ENCODE measurements around the gene TIAM1. TPM values are rescaled to one million over a fixed set of nuclear protein-coding genes. Genes with fewer than 3 reads are reported as not detected.

TIAM1 gene
- total RNA-seq, 3 donors from 2014 or later, result 6.2 to 11.6 (median 10.4) TPM

DNA sequence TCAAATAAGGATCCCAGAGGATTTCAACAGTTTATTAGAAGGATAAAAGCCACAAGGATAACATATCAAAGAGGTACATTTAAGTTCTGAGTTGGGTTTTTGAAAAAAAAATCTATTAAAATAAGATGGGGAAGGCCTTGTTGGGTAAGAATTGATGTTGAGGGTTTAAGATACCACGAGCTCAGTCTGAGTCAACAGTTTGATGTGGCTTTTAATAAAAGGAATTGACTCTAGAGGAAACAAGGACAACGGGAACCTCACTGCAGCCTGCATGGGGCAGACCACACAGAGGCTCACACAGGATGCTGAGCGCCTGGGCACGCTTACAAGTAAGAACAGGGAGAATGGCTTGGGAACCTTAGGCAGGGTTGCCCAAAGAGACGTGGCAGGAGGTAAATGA is 107.5 kb downstream of the TIAM1 start:
- H3K4me3 ChIP-seq, result no peak overlapping the region
- intact Hi-C loops (cut with DNase I, micrococcal nuclease), result no loop called here
- ATAC-seq, result no peak
- H3K9me3 ChIP-seq, result peaks cover 12% of the 10 kb centered on the region
- TF ChIP-seq, protein P1, sequence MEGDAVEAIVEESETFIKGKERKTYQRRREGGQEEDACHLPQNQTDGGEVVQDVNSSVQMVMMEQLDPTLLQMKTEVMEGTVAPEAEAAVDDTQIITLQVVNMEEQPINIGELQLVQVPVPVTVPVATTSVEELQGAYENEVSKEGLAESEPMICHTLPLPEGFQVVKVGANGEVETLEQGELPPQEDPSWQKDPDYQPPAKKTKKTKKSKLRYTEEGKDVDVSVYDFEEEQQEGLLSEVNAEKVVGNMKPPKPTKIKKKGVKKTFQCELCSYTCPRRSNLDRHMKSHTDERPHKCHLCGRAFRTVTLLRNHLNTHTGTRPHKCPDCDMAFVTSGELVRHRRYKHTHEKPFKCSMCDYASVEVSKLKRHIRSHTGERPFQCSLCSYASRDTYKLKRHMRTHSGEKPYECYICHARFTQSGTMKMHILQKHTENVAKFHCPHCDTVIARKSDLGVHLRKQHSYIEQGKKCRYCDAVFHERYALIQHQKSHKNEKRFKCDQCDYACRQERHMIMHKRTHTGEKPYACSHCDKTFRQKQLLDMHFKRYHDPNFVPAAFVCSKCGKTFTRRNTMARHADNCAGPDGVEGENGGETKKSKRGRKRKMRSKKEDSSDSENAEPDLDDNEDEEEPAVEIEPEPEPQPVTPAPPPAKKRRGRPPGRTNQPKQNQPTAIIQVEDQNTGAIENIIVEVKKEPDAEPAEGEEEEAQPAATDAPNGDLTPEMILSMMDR (IDR thresholded peaks at IDR 0.05), result no peak
- no peaks in the 10 kb centered on the region for H3K36me3 ChIP-seq (ENCODE audit: low read depth)
- H3K4me1 ChIP-seq (ENCODE audit: low read depth), result no peaks in the 10 kb centered on the region
- no peak for DNase-seq

DNA sequence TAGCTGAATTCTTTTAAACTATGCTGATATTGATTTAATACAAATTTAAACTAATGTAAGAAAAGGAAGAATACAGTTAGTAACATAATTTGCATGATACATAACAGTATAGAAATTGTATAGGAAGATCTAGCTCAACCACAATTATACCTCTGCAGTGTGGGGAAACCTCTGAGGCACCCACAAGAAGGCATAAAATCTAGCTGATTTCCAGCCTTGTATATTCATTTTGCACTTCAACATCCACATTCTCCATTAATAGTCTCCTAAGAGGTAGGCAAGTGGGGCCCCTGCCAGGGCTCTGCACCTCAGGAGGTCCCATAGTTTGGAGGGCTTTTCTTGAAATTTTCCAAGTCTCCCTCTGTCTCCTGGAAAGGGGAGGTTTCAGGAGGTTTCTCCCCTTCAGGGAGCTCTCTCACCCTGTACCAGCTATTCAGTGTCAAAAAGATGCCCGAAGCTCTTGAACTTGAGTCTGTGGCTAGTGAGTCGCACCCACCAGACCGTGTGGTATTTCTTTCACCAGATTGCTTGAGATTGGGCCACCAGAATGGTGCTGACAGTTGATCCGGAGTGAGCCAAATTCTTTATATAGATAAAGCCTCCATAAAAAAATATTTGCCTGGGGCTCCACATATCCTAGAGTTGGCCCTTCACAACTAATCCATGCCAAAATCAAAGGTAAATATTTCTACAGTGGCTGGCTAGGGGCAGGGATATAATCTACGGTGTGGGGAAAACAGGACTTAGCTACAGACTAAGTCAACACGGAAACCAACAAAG is 108.2 kb downstream of the TIAM1 start:
- H3K4me3 ChIP-seq, result no peak overlapping the region
- no peak for ATAC-seq
- H3K9me3 ChIP-seq, result peaks cover 7% of the 10 kb centered on the region
- no peaks in the 10 kb centered on the region for H3K4me1 ChIP-seq (ENCODE audit: low read depth)
- no peaks in the 10 kb centered on the region for H3K36me3 ChIP-seq (ENCODE audit: low read depth)
- TF ChIP-seq, protein P1 (IDR thresholded peaks at IDR 0.05), result no peak
- intact Hi-C loops (cut with DNase I, micrococcal nuclease), result no loop called here
- no peak for DNase-seq

DNA sequence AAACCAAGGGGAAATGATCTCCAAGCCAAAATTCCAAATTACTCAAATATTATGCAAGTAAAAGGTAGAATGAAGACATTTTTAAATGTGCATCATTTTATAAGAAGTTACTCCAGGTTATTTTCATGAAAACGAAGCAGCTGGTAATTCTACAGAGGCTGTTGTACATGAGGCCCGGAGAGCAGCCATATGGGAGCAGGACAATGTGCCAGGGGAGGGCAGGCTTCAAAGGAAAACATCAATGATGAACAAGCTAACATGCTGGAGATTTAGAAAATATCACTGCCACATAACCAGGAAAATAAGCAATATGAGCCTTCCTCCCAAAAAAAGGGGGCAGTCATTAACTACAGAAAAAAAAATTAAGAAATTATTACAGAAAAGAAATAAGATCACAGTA is 109.1 kb downstream of the TIAM1 start:
- no peaks in the 10 kb centered on the region for H3K4me1 ChIP-seq (ENCODE audit: low read depth)
- ATAC-seq, result no peak
- no peaks in the 10 kb centered on the region for H3K36me3 ChIP-seq (ENCODE audit: low read depth)
- no peak overlapping the region for H3K4me3 ChIP-seq
- TF ChIP-seq, protein P1 (IDR thresholded peaks at IDR 0.05), result no peak
- DNase-seq, result no peak
- no peaks in the 10 kb centered on the region for H3K9me3 ChIP-seq
- intact Hi-C loops (cut with DNase I, micrococcal nuclease), result no loop called here

DNA sequence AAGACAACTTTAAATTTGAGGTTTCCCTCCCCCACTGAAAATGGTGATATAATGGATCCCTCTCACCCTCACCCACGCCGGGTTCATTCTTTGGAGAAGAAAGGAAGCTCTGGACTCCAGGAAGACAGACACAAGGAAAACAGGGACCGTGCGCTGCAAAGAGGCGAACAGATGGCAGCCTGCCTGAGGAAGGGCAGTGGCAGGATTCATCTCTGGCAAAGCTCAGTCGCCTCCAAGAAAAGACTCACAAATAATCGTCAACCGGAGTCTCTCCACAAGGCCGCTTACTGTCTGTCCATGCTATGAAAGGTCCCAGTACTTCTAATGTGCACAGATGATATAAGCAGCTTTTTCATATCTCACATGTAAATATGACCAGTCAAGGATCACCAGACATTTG is 110.3 kb downstream of the TIAM1 start:
- intact Hi-C loops (cut with DNase I, micrococcal nuclease), result no loop called here
- Histone ChIP-seq H3K4me1 (ENCODE audit: low read depth) (no peaks in the 10 kb centered on the region), H3K4me3 (no peak overlapping the region), H3K9me3 (no peaks in the 10 kb centered on the region), H3K36me3 (ENCODE audit: low read depth) (no peaks in the 10 kb centered on the region)
- TF ChIP-seq, protein P1 (IDR thresholded peaks at IDR 0.05), result no peak
- ATAC-seq (no peak), DNase-seq (no peak)

DNA sequence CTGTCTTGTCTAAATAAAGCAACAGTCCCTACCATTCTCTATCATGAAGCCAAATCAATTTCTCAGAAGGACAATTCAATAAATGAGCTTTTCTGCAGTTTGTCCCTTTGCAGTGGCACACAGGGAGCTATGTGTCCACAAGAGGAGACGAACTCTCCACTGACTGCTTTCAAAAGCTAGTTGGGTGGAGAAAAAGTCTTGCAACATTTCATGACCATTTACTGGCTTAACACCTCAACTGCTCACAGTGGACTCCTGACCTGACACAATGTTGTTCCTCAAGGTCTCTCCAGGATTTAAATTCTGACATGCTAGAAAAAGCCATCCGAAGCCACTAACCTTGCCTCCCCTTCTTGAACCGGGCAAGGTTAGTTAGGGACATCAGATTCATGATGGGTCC is 111.7 kb downstream of the TIAM1 start:
- TF ChIP-seq, protein P1 (IDR thresholded peaks at IDR 0.05), result no peak
- Histone ChIP-seq H3K4me3 (no peak overlapping the region), H3K9me3 (no peaks in the 10 kb centered on the region), H3K4me1 (ENCODE audit: low read depth) (no peaks in the 10 kb centered on the region), H3K36me3 (ENCODE audit: low read depth) (no peaks in the 10 kb centered on the region)
- DNase-seq, result no peak
- no peak for ATAC-seq
- intact Hi-C loops (cut with DNase I, micrococcal nuclease), result no loop called here

Data from mucosa of descending colon (tissue), 3 donors.